ENCODE measurements around the gene ARFIP2. TPM values are rescaled to one million over a fixed set of nuclear protein-coding genes. Genes with fewer than 3 reads are reported as not detected.
A peak's percentile ranks its signal among the peaks of the same experiment; 100 is the strongest.

Gene ARFIP2
- total RNA-seq, 1 experiment from 2014 or later: 22.9 TPM

DNA sequence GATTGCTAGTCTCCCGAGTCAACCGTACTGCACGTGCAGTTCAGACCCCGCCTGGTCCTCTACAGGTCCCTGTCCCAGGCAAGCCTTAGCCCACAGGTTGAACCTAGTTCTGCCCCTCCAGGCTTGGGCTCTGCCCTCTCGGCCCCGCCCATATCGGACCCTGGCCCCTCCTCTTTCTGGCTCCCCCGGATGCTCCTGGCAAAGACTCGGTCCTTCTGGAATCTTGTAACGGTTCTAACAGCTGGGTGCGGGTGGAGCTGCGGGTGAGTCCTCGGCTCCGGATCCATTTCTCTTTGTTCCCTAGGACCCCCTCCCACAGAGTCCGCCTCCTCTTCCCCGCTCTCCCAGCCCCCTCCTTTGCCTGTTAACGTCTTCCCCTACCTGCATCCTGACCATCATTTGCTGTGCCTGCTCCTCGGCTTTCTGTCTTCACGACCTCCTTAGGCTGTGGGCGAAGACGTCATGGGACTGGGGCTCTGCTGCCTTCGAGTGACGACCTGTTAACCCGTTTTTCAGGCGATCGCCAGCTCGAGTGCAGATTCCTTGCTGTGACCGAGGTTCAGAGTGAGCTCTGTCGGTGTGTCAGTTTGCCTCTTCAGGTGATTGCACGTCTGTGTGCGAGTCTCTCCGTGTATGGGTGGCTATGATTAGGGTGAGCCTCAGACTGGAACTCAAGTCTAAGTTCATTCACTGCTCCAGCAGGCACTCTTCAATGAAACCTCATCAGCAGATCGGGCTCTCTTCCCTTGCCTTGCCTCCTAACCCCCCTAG is 16.1 kb upstream of the ARFIP2 start, which contains the start of gene DNHD1:
Gene DNHD1 (plus strand): TSS at position 212 of the 771 bp plus-strand sequence. CDS start 936 bp downstream, outside the sequence.
- no peaks in the 10 kb centered on the region for H3K9me3 ChIP-seq (replicated peaks)
- no peak within 1 kb of the TSS for H3K27ac ChIP-seq
- 0 out of 2 replicates have a peak, but pooled peaks cover 3% of the 10 kb centered on the region for H3K36me3 ChIP-seq
- no peaks in the 10 kb centered on the region for H3K27me3 ChIP-seq (replicated peaks)
- no peak for DNase-seq (ENCODE audit: low read depth in 1 of 2, low spot score in 2 of 2)
- H3K4me3 ChIP-seq: no peak within 1 kb of the TSS
- peaks cover 10% of the 10 kb centered on the region for H3K4me1 ChIP-seq (replicated peaks)

DNA sequence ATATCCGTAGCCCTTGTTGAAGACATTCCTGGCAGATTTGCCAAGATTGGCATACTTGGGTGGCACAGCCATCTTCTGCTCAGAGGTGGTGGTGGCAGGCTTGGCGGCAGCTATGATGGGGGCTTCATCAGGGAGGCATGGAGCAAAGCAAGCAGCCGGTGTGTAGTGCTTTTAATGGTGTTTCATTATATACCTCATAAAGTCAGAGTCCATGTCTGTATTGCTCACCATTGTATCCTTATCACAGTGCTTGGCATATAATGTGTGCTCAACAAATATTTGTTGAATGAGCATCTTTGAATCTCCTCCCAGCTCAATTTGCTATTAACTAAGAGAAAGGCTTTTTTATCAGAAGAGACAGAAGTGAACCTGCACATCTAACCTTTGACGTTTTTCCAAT is 8.2 kb upstream of the ARFIP2 start:
- no peak overlapping the region for H3K4me3 ChIP-seq
- no peaks in the 10 kb centered on the region for H3K4me1 ChIP-seq (replicated peaks)
- no peak for DNase-seq (ENCODE audit: low read depth in 1 of 2, low spot score in 2 of 2)
- H3K27ac ChIP-seq: no peak overlapping the region
- H3K9me3 ChIP-seq (replicated peaks): no peaks in the 10 kb centered on the region
- H3K36me3 ChIP-seq: peaks cover 14% of the 10 kb centered on the region
- H3K27me3 ChIP-seq (replicated peaks): no peaks in the 10 kb centered on the region

DNA sequence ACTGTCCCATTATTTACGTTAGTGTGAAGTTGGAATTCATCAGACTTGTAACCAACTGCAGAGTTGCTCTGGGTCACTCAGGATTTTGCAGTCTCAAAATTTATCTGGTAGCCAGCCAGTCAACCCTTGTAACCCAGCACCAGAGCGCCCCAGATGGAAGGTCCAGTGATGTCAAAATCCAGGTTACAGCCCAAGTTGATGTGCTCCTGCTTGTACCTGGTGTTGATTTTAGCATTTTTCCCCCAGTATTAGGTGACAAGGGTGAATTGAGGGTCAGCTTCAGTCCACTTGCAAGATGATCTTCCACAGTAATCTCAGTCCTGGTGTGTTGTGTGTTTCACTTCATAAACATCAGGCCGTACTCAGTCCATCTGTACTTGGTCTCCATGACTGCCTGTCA is 7.7 kb upstream of the ARFIP2 start:
- Histone ChIP-seq H3K27me3 (replicated peaks) (no peaks in the 10 kb centered on the region), H3K36me3 (peaks cover 14% of the 10 kb centered on the region), H3K27ac (no peak overlapping the region), H3K4me1 (replicated peaks) (no peaks in the 10 kb centered on the region), H3K9me3 (replicated peaks) (no peaks in the 10 kb centered on the region), H3K4me3 (no peak overlapping the region)
- DNase-seq (ENCODE audit: low read depth in 1 of 2, low spot score in 2 of 2): no peak

DNA sequence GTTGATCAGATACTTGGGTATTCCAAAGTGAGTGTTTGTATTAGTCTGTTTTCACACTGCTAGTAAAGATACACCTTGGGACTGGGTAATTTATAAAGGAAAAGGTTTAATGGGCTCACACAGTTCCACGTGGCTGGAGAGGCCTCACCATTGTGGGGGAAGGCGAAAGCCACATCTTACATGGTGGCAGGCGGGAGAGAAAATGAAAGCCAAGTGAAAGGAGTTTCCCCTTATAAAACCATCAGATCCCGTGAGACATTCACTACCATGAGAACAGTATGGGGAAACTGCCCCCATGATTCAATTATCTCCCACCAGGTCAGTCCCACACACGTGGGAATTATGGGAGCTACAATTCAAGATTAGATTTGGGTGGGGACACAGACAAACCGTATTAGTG is 7.2 kb upstream of the ARFIP2 start:
- peaks cover 18% of the 10 kb centered on the region for H3K36me3 ChIP-seq
- no peaks in the 10 kb centered on the region for H3K27me3 ChIP-seq (replicated peaks)
- no peaks in the 10 kb centered on the region for H3K4me1 ChIP-seq (replicated peaks)
- no peak overlapping the region for H3K27ac ChIP-seq
- H3K9me3 ChIP-seq (replicated peaks): no peaks in the 10 kb centered on the region
- no peak for DNase-seq (ENCODE audit: low read depth in 1 of 2, low spot score in 2 of 2)
- no peak overlapping the region for H3K4me3 ChIP-seq

DNA sequence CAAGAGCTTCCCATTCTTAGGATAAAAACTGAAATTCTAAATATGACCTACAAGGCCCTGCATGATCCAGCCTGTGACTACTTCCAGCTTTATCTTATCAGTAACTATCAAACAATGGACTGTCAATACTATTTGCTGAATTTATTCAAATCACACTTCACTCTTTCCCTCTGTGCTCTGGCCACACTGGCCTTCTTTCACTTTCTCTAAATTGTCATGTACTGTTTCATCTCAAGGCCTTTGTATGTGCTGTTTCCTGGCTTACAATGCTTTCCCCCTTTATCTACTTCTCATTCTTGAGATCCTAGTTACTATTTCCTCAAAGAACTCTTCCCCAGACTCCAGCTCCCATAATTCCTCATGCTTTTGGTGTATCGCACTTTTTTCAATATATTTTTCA is 5.8 kb upstream of the ARFIP2 start:
- Histone ChIP-seq H3K4me3 (no peak overlapping the region), H3K36me3 (peaks cover 32% of the 10 kb centered on the region), H3K27ac (no peak overlapping the region), H3K9me3 (replicated peaks) (no peaks in the 10 kb centered on the region), H3K27me3 (replicated peaks) (no peaks in the 10 kb centered on the region), H3K4me1 (replicated peaks) (peaks cover 7% of the 10 kb centered on the region)
- no peak for DNase-seq (ENCODE audit: low read depth in 1 of 2, low spot score in 2 of 2)

DNA sequence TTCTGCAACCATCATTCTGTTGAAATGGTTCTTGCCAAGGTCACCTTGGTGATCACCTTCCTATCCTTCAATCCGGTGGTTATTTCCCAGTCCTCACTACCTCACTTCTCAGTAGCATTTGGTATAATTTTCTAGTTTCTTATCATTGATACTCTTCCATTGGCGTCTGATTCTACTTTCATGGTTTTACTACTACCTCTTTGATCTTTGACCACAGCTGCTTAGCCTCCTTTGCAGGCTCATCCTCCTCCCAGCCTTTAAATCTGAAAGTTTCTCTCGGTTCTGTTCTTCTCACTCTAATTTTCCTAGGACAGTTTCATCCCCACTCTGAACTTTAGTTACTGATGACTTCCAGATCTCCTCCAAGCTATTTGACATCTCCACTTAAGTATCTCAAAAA is 5.1 kb upstream of the ARFIP2 start:
- no peaks in the 10 kb centered on the region for H3K9me3 ChIP-seq (replicated peaks)
- peaks cover 7% of the 10 kb centered on the region for H3K4me1 ChIP-seq (replicated peaks)
- no peaks in the 10 kb centered on the region for H3K27me3 ChIP-seq (replicated peaks)
- no peak for DNase-seq (ENCODE audit: low read depth in 1 of 2, low spot score in 2 of 2)
- H3K36me3 ChIP-seq: peaks cover 33% of the 10 kb centered on the region
- H3K4me3 ChIP-seq: no peak overlapping the region
- no peak overlapping the region for H3K27ac ChIP-seq

DNA sequence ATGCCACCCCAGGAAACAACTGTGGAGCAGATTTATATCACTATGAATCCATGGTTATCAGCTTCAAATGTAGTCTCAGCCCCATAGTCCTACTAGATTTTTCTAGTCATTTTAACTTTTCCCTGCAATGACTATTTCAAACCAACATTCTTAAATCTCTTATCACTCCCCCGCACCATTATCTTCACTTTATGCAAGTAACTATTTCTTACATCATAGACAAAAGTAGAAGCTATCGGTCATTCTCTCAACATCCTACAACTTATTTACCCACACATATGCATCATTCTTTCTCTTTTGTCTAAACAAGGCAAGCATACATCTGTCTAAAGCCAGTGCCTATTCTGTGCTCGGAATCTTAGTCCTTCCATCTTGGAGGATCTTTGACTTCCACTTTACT is 4.5 kb upstream of the ARFIP2 start:
- Histone ChIP-seq H3K4me1 (replicated peaks) (peaks cover 7% of the 10 kb centered on the region), H3K36me3 (peaks cover 36% of the 10 kb centered on the region), H3K27ac (no peak overlapping the region), H3K4me3 (no peak overlapping the region), H3K27me3 (replicated peaks) (no peaks in the 10 kb centered on the region), H3K9me3 (replicated peaks) (no peaks in the 10 kb centered on the region)
- DNase-seq (ENCODE audit: low read depth in 1 of 2, low spot score in 2 of 2): no peak

DNA sequence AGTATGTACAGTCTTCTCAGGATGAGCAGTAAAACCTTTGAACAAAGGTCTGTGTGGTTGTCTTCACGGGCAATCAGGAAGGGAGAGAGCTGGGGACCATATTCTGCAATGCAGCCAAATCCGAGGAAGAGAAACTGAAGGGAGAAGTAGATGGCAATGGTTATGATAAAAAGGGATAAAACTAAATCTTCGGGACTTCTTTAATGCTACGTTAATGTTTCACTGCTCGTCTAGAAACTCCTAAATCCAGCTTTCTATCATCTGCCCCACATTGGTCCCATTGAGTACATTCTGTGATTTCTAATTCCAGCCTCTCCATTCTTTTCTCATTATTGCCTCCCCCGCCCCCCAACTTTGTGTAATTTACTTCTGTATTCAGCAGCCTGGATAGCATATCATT is 1.9 kb upstream of the ARFIP2 start:
- no peak for DNase-seq (ENCODE audit: low read depth in 1 of 2, low spot score in 2 of 2)
- no peaks in the 10 kb centered on the region for H3K9me3 ChIP-seq (replicated peaks)
- H3K27ac ChIP-seq: no peak overlapping the region
- H3K36me3 ChIP-seq: peaks cover 32% of the 10 kb centered on the region
- no peaks in the 10 kb centered on the region for H3K27me3 ChIP-seq (replicated peaks)
- peaks cover 7% of the 10 kb centered on the region for H3K4me1 ChIP-seq (replicated peaks)
- H3K4me3 ChIP-seq: no peak overlapping the region

DNA sequence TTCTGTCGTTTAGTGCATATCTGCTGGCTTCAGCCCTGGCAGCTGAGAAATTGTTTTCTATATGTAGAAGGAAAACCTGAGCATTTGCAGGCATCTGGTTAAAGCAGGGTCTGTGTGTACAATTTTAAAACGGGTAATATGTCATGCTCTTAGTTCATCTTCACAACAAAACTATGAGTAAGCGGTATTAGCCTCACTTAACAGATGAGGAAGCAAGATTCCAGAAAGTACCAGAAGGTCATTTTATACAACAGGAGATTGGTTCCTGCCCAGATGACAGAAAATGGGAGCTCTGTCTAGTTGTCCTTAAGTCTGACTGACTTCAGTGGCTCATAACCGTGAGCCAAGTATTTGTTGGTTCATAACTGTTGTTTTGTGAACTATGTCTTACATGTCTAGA is 1.3 kb upstream of the ARFIP2 start:
- Histone ChIP-seq H3K27ac (0 out of 2 replicates have a peak overlapping the region, but pooled peaks have one; percentile 75), H3K9me3 (replicated peaks) (no peaks in the 10 kb centered on the region), H3K27me3 (replicated peaks) (no peaks in the 10 kb centered on the region), H3K36me3 (peaks cover 32% of the 10 kb centered on the region), H3K4me3 (peak overlapping the region; percentile 60; the same call in 1 of the 2 replicates), H3K4me1 (replicated peaks) (peaks cover 7% of the 10 kb centered on the region)
- DNase-seq (ENCODE audit: low read depth in 1 of 2, low spot score in 2 of 2): no peak

DNA sequence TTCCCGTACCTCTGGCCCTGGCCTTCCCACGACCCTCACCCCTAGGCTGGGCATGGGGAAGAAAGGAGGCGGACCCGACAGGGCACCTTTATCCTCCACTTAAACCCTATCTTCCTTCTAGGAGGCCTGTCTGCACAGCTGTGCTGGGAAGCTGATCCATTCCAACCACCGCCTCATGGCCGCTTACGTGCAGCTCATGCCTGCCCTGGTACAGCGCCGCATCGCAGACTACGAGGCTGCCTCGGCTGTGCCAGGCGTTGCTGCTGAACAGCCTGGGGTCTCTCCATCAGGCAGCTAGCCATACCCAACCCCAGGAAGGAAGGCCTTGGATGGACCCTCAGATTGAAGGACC is 769 bp upstream of the ARFIP2 start:
- peak overlapping the region; percentile 75 for H3K27ac ChIP-seq
- H3K36me3 ChIP-seq: peaks cover 31% of the 10 kb centered on the region
- DNase-seq (ENCODE audit: low read depth in 1 of 2, low spot score in 2 of 2): no peak
- H3K27me3 ChIP-seq (replicated peaks): no peaks in the 10 kb centered on the region
- H3K9me3 ChIP-seq (replicated peaks): no peaks in the 10 kb centered on the region
- peak overlapping the region; percentile 60 for H3K4me3 ChIP-seq
- peaks cover 7% of the 10 kb centered on the region for H3K4me1 ChIP-seq (replicated peaks)

DNA sequence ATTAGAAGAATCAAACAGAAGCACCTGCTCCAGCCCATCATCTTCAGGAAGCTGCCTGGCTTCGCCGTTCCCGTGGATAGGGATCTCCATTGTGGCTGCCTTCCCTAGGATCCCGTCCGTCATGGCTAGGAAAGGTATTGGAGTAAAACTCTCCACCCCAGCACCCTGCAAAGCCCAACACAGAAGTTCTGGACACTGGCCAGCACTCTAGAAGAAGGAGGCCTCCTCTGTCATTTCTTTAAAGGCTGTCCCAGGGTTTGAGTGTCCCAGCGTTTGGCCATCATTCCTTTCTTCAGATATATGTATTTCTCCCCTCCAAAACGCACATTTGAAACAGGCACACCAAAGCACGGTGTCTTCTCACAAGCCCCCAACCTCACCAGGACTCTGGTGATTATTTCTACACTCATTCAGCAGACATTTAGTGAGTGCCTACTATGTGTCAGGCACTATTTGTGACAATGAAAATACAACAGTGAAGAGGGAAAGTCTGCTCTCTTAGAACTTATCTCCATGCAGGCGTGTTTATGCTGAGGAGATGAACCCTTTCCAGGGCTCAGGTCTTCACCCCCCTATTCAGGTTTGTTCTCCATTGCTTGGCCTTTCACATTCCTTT is 724 bp downstream of the ARFIP2 start:
- Histone ChIP-seq H3K36me3 (peaks cover 27% of the 10 kb centered on the region), H3K27ac (peak overlapping the region; percentile 75), H3K27me3 (replicated peaks) (no peaks in the 10 kb centered on the region), H3K9me3 (replicated peaks) (no peaks in the 10 kb centered on the region), H3K4me1 (replicated peaks) (peaks cover 7% of the 10 kb centered on the region), H3K4me3 (peak overlapping the region; percentile 60)
- DNase-seq (ENCODE audit: low read depth in 1 of 2, low spot score in 2 of 2): no peak

DNA sequence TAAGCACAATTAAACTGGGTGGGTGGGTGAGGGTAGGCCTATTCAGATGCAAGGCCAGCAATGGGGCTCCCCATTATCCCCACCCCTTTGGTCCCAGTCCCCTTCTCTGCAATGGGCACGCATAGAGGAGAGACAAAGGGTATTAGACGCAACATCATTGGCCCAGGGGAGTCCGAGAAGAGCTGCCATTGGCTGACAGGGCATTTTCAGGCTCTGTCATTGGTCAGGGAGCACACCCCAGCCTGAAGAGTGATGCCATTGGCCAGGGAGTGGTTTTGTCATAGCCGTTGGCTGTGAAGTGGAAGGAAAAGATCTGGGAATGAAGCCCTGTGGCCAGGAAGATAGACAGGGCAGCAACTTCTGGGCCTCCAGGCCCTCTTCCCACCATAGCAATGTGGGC is 4.6 kb downstream of the ARFIP2 start:
- Histone ChIP-seq H3K4me3 (no peak overlapping the region), H3K27me3 (replicated peaks) (no peaks in the 10 kb centered on the region), H3K4me1 (replicated peaks) (peaks cover 4% of the 10 kb centered on the region; the same call in 1 of the 2 replicates), H3K27ac (no peak overlapping the region), H3K9me3 (replicated peaks) (no peaks in the 10 kb centered on the region), H3K36me3 (peaks cover 3% of the 10 kb centered on the region)
- DNase-seq (ENCODE audit: low read depth in 1 of 2, low spot score in 2 of 2): no peak

DNA sequence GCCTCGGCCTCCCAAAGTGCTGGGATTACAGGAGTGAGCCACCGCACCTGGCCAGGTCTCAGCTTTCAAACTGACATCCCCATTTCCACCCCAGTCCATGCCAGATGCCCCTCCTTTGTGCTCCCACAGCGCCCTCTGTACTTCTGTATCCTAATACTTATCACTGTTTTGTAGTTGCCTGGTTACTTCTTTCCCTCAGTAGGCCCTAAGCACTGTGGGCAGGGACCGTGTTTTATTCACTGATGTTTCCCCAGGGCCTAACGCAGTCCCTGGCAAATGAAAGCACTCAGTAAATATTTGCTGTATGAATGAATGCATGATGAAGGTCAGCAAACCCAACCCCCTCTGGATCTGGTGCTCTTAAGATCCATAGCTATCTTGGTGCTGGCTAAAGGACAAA is 5.2 kb downstream of the ARFIP2 start:
- Histone ChIP-seq H3K4me3 (no peak overlapping the region), H3K9me3 (replicated peaks) (no peaks in the 10 kb centered on the region), H3K4me1 (replicated peaks) (peaks cover 4% of the 10 kb centered on the region; the same call in 1 of the 2 replicates), H3K36me3 (peaks cover 2% of the 10 kb centered on the region), H3K27me3 (replicated peaks) (no peaks in the 10 kb centered on the region), H3K27ac (no peak overlapping the region)
- no peak for DNase-seq (ENCODE audit: low read depth in 1 of 2, low spot score in 2 of 2)

DNA sequence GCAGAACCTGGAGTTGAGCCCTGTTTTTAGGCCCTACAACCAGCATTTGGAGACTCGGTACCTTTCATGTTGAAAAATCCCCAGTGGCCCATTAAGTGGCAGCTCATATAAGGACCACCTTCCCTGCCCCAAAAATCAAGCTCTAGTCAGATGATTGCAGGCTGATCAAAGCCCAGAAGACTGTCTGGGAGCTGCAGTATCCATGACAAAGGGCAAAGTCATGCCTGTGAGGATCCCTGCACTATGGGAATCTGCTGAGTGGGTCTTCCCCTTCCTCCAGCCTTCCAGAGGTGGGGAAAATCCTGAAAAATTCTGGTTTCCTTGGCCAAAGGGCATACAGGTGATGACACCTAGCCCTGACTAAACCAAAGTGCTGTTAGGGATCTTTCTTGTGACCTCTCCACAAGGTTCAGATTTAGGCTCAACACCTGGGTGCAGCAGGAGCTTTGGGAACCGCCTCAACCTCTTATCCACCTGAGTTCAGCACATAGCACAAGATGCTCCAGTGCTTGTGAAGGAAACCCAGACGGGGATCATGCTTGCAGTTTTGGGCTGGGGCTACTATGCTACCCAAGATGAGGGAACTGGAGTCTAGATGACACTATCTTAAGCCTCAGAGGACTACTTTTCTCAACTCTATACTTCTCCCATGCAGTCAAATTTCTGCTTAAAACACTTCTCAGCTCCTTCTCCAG is 6.2 kb downstream of the ARFIP2 start:
- no peak overlapping the region for H3K4me3 ChIP-seq
- DNase-seq (ENCODE audit: low read depth in 1 of 2, low spot score in 2 of 2): no peak
- no peaks in the 10 kb centered on the region; the same call in none of the 2 replicates for H3K36me3 ChIP-seq
- no peaks in the 10 kb centered on the region for H3K27me3 ChIP-seq (replicated peaks)
- H3K27ac ChIP-seq: no peak overlapping the region
- peaks cover 4% of the 10 kb centered on the region; the same call in 1 of the 2 replicates for H3K4me1 ChIP-seq (replicated peaks)
- H3K9me3 ChIP-seq (replicated peaks): no peaks in the 10 kb centered on the region
